Measurements from ENCODE around the gene ZNF506.
"Not testable (repeated sequence)": the region's sequence is repeated elsewhere in the genome, so short reads cannot be mapped to it uniquely, and the experiment has no call there.

ZNF506 gene

GRCh38 chr19:19745496-19746285, 75.9 kb downstream of the ZNF506 start:
- H3K36me3 Mint-ChIP-seq, result peaks cover 2% of the 10 kb centered on the region
- H3K4me1 Mint-ChIP-seq, result no peaks in the 10 kb centered on the region
- no peak overlapping the region for H3K4me3 Mint-ChIP-seq
- no peak for DNase-seq (ENCODE audit: low spot score in 2 of 2)
- H3K27ac Mint-ChIP-seq, result no peak overlapping the region
- no peaks in the 10 kb centered on the region for H3K9me3 Mint-ChIP-seq
- H3K27me3 Mint-ChIP-seq, result peaks cover 3% of the 10 kb centered on the region
- peak; percentile 95 for ATAC-seq (ENCODE audit: low read depth)

GRCh38 chr19:19744641-19745040, 76.9 kb downstream of the ZNF506 start:
- ATAC-seq (ENCODE audit: low read depth), result no peak
- H3K27ac Mint-ChIP-seq, result no peak overlapping the region
- H3K4me1 Mint-ChIP-seq, result no peaks in the 10 kb centered on the region
- DNase-seq (ENCODE audit: low spot score in 2 of 2), result no peak
- H3K36me3 Mint-ChIP-seq, result peaks cover 2% of the 10 kb centered on the region
- H3K9me3 Mint-ChIP-seq, result no peaks in the 10 kb centered on the region
- H3K27me3 Mint-ChIP-seq, result peaks cover 3% of the 10 kb centered on the region
- H3K4me3 Mint-ChIP-seq, result no peak overlapping the region

GRCh38 chr19:19743921-19744320, 77.6 kb downstream of the ZNF506 start:
- H3K27me3 Mint-ChIP-seq, H3K4me3 Mint-ChIP-seq: not testable (repeated sequence)

GRCh38 chr19:19743176-19743575, 78.4 kb downstream of the ZNF506 start:
- H3K9me3 Mint-ChIP-seq, result no peaks in the 10 kb centered on the region
- ATAC-seq (ENCODE audit: low read depth) (no peak), DNase-seq (ENCODE audit: low spot score in 2 of 2) (no peak)
- H3K4me1 Mint-ChIP-seq, result no peaks in the 10 kb centered on the region
- H3K27ac Mint-ChIP-seq, result no peak overlapping the region
- peaks cover 2% of the 10 kb centered on the region for H3K36me3 Mint-ChIP-seq
- H3K4me3 Mint-ChIP-seq, result no peak overlapping the region
- H3K27me3 Mint-ChIP-seq, result peaks cover 3% of the 10 kb centered on the region

More at GRCh38 chr19:19743921-19744320, 77.6 kb downstream of the ZNF506 start:
- not testable (repeated sequence) for H3K27ac Mint-ChIP-seq; H3K36me3 Mint-ChIP-seq; H3K9me3 Mint-ChIP-seq; ATAC-seq (ENCODE audit: low read depth); DNase-seq (ENCODE audit: low spot score in 2 of 2); H3K4me1 Mint-ChIP-seq

GRCh38 chr19:19742773-19743172, 78.8 kb downstream of the ZNF506 start:
- Mint-ChIP-seq H3K36me3 (peaks cover 2% of the 10 kb centered on the region), H3K27ac (no peak overlapping the region), H3K4me3 (no peak overlapping the region), H3K27me3 (peaks cover 3% of the 10 kb centered on the region), H3K4me1 (no peaks in the 10 kb centered on the region), H3K9me3 (no peaks in the 10 kb centered on the region)
- DNase-seq (ENCODE audit: low spot score in 2 of 2) (no peak), ATAC-seq (ENCODE audit: low read depth) (no peak)

Measured in memory B cell (primary cell).